CD4-positive, alpha-beta T cell treated with Interleukin-2 at 100 ng/mL for 4 hours (primary cell): Measurements from ENCODE around the gene DCUN1D5.
"Not testable (repeated sequence)": the region's sequence is repeated elsewhere in the genome, so short reads cannot be mapped to it uniquely, and the experiment has no call there.

Experiments
- DNase-seq: peaks from one replicate; pipeline ENCODE4 v3.0.0-alpha.2; 2020; ENCODE audit warnings: low spot score

Gene DCUN1D5

GRCh38 chr11:103055221-103055890 lies 36.6 kb downstream of the DCUN1D5 start:
- DNase-seq, result peak; percentile 56

- DNase-seq, result no peak
Measured at GRCh38 chr11:103053997-103054396, 38.0 kb downstream of the DCUN1D5 start.

- DNase-seq, result no peak
Measured at GRCh38 chr11:103051981-103052380, 40.0 kb downstream of the DCUN1D5 start.

- no peak for DNase-seq
Measured at GRCh38 chr11:103051151-103051801, 40.7 kb downstream of the DCUN1D5 start.

GRCh38 chr11:103050351-103050750 lies 41.6 kb downstream of the DCUN1D5 start:
- DNase-seq, result no peak

GRCh38 chr11:103047837-103048236 lies 44.1 kb downstream of the DCUN1D5 start:
- DNase-seq, result no peak

- DNase-seq, result no peak
Measured at GRCh38 chr11:103043826-103044678, 47.9 kb downstream of the DCUN1D5 start.

GRCh38 chr11:103042161-103042560 lies 49.8 kb downstream of the DCUN1D5 start:
- DNase-seq, result no peak

GRCh38 chr11:103035791-103036434 lies 56.0 kb downstream of the DCUN1D5 start:
- DNase-seq, result peak; percentile 81

GRCh38 chr11:103035216-103035615 lies 56.7 kb downstream of the DCUN1D5 start:
- no peak for DNase-seq

- DNase-seq, result no peak
Measured at GRCh38 chr11:103031834-103032233, 60.1 kb downstream of the DCUN1D5 start.

- DNase-seq, result no peak
Measured at GRCh38 chr11:103029401-103029800, 62.6 kb downstream of the DCUN1D5 start.

- not testable (repeated sequence) for DNase-seq
Measured at GRCh38 chr11:103028304-103029020, 63.5 kb downstream of the DCUN1D5 start.

GRCh38 chr11:103024086-103024485 lies 67.9 kb downstream of the DCUN1D5 start:
- DNase-seq, result no peak

GRCh38 chr11:103016031-103016430 lies 75.9 kb downstream of the DCUN1D5 start:
- DNase-seq, result no peak

- no peak for DNase-seq
Measured at GRCh38 chr11:103013421-103013820, 78.5 kb downstream of the DCUN1D5 start.
